GM12878 (cell line): ENCODE results near the gene CDYL2. TPM values are rescaled to one million over a fixed set of nuclear protein-coding genes. Genes with fewer than 3 reads are reported as not detected.

Experiments
- ATAC-seq: fragments of 200-7000 bp; cut with Tn5 transposase; 3 replicates; pipeline ENCODE4 v1.9.1; 2020; ENCODE audit warnings: mild to moderate bottlenecking, moderate library complexity
- BruUV-seq: library from RNA; stranded (reverse); fragments of 400-500 nt; replicated peaks from 2 replicates; lab custom pipeline; 2021; lab: Mats Ljungman, UMichigan
- CTCF ChIA-PET: fragments of 300-600 bp; sonication (Branson Sonifier 250); formaldehyde crosslinking; extraction: SDS; loops from one replicate; lab custom pipeline; 2021; ENCODE audit warnings: inconsistent platforms; lab: Yijun Ruan, JAX
- POLR2A ChIA-PET: fragments of 350-600 bp; formaldehyde crosslinking; extraction: SDS; loops from one replicate; lab custom pipeline; 2021; ENCODE audit warnings: inconsistent platforms; lab: Charles Lee
- RAD21 ChIA-PET: fragments of 300-600 bp; sonication (Branson Sonifier 250); formaldehyde crosslinking; loops from one replicate; lab custom pipeline; 2023; ENCODE audit warnings: antibody characterized with exemption; ENCODE audit not compliant: unreplicated experiment; lab: Charles Lee
- SMC1A ChIA-PET: fragments of 300-600 bp; sonication (Branson Sonifier 250); formaldehyde crosslinking; loops from one replicate; lab custom pipeline; 2023; ENCODE audit not compliant: unreplicated experiment, uncharacterized antibody; lab: Charles Lee
- DNase-seq: peaks from one replicate; pipeline ENCODE4 v3.0.0-alpha.2; 2011; ENCODE audit warnings: low read depth, low spot score
- FAIRE-seq: peaks from 3 replicates; lab custom pipeline; 2011; peaks lifted over from hg19 to GRCh38; lab: Jason Lieb, UNC
- H2AFZ ChIP-seq: 2 replicates; pipeline ENCODE4 v1.6.0; 2011; ENCODE audit warnings: low read depth, low read length, control low read depth; ENCODE audit not compliant: control insufficient read depth
- H3K27ac ChIP-seq: 2 replicates; pipeline ENCODE4 v1.5.1; 2011; ENCODE audit warnings: control low read depth; ENCODE audit not compliant: control insufficient read depth, insufficient read depth
- H3K27me3 ChIP-seq, 2 experiments: replicated peaks in 1 of 2; 2 replicates each; pipeline versions ENCODE4 v1.6.0 to v1.6.1; 2011; ENCODE audit warnings: low read length in 1 of 2; ENCODE audit not compliant: control insufficient read depth in 2 of 2, insufficient read depth in 2 of 2
- H3K36me3 ChIP-seq, 2 experiments: 2 replicates each; pipeline ENCODE4 v1.5.1; 2011; ENCODE audit warnings: low read length in 1 of 2; ENCODE audit not compliant: control insufficient read depth in 2 of 2, insufficient read depth in 2 of 2
- H3K4me1 ChIP-seq: 2 replicates; pipeline ENCODE4 v1.6.1; 2011; ENCODE audit warnings: mild to moderate bottlenecking, low read length, moderate library complexity, mixed read lengths; ENCODE audit not compliant: control insufficient read depth, insufficient read depth
- H3K4me2 ChIP-seq: 2 replicates; pipeline ENCODE4 v1.6.0; 2011; ENCODE audit warnings: control low read depth; ENCODE audit not compliant: control insufficient read depth, insufficient read depth
- H3K4me3 ChIP-seq: fragments of 200-600 bp; sonication (generic); 2 replicates; pipeline ENCODE4 v1.5.1; 2016
- H3K79me2 ChIP-seq: 2 replicates; pipeline ENCODE4 v1.6.0; 2011; ENCODE audit warnings: low read length; ENCODE audit not compliant: control insufficient read depth, insufficient read depth
- H3K9ac ChIP-seq: 2 replicates; pipeline ENCODE4 v1.8.0; 2011; ENCODE audit warnings: low read length, control low read depth, mixed read lengths; ENCODE audit not compliant: control insufficient read depth, insufficient read depth
- H3K9me3 ChIP-seq: replicated peaks from 3 replicates; pipeline ENCODE4 v1.5.1; 2011; ENCODE audit warnings: mild to moderate bottlenecking, low read length; ENCODE audit not compliant: control insufficient read depth, insufficient read depth
- H4K20me1 ChIP-seq: 2 replicates; pipeline ENCODE4 v1.6.0; 2011; ENCODE audit not compliant: control insufficient read depth, insufficient read depth
- BMI1 ChIP-seq: fragments of 450-650 bp; IDR thresholded peaks from 2 replicates; pipeline ENCODE4 v1.6.1; 2016; ENCODE audit warnings: mild to moderate bottlenecking, moderate library complexity, borderline replicate concordance
- CHD4 ChIP-seq: fragments of 200-600 bp; sonication (generic); IDR thresholded peaks from 2 replicates; pipeline ENCODE4 v1.6.1; 2016; ENCODE audit warnings: mild to moderate bottlenecking
- CREM ChIP-seq: IDR thresholded peaks from 2 replicates; pipeline ENCODE4 v1.6.1; 2014; ENCODE audit warnings: antibody characterized with exemption, low read depth
- ELK1 ChIP-seq: IDR thresholded peaks from 2 replicates; pipeline ENCODE4 v1.6.1; 2012; ENCODE audit warnings: low read depth, low read length, improper control_type of control experiment
- FOXM1 ChIP-seq: IDR thresholded peaks from 2 replicates; pipeline ENCODE4 v1.6.1; 2012; ENCODE audit warnings: low read depth, mild to moderate bottlenecking, inconsistent platforms, low read length, moderate library complexity
- GABPA ChIP-seq: IDR thresholded peaks from 2 replicates; pipeline ENCODE4 v1.6.1; 2014; ENCODE audit warnings: antibody characterized with exemption, low read depth, mild to moderate bottlenecking, inconsistent platforms
- HSF1 ChIP-seq: fragments of 150-350 bp; IDR thresholded peaks from 2 replicates; pipeline ENCODE4 v1.6.1; 2014; ENCODE audit warnings: mild to moderate bottlenecking, low read depth, low read length
- MAX ChIP-seq: IDR thresholded peaks from 2 replicates; pipeline ENCODE4 v1.6.1; 2012; ENCODE audit warnings: low read depth, low read length, improper control_type of control experiment
- MYC ChIP-seq: IDR thresholded peaks from 2 replicates; pipeline ENCODE4 v1.6.1; 2011; ENCODE audit warnings: mild to moderate bottlenecking, low read length, moderate library complexity, inconsistent platforms; ENCODE audit not compliant: insufficient read depth, insufficient replicate concordance, insufficient read length, severe bottlenecking
- NFIC ChIP-seq: IDR thresholded peaks from 2 replicates; pipeline ENCODE4 v1.6.1; 2012; ENCODE audit warnings: low read depth, mild to moderate bottlenecking, inconsistent platforms, low read length, moderate library complexity
- NR2C2 ChIP-seq: IDR thresholded peaks from 2 replicates; pipeline ENCODE4 v1.6.1; 2011; ENCODE audit warnings: borderline replicate concordance, low read depth; ENCODE audit not compliant: control insufficient read depth, insufficient read length
- POLR2A ChIP-seq: IDR thresholded peaks from 2 replicates; pipeline ENCODE4 v1.6.1; 2011; ENCODE audit warnings: low read depth, mild to moderate bottlenecking, low read length
- RB1 ChIP-seq: fragments of 450-650 bp; formaldehyde crosslinking; IDR thresholded peaks from 2 replicates; pipeline ENCODE4 v1.6.1; 2017; ENCODE audit warnings: mild to moderate bottlenecking, borderline replicate concordance
- RELB ChIP-seq: fragments of 450-650 bp; IDR thresholded peaks from 2 replicates; pipeline ENCODE4 v1.6.1; 2017; ENCODE audit warnings: low read depth, mild to moderate bottlenecking, moderate library complexity
- REST ChIP-seq: IDR thresholded peaks from 2 replicates; pipeline ENCODE4 v1.6.1; 2012; ENCODE audit warnings: mild to moderate bottlenecking, low read depth, low read length
- TCF3 ChIP-seq: IDR thresholded peaks from 2 replicates; pipeline ENCODE4 v1.6.1; 2012; ENCODE audit warnings: low read depth, mild to moderate bottlenecking, low read length, borderline replicate concordance; ENCODE audit not compliant: insufficient read depth
- YBX1 ChIP-seq: fragments of 450-650 bp; IDR thresholded peaks from 2 replicates; pipeline ENCODE4 v1.6.1; 2016; ENCODE audit warnings: antibody characterized with exemption
- YY1 ChIP-seq: IDR thresholded peaks from 2 replicates; pipeline ENCODE4 v1.6.1; 2011; ENCODE audit warnings: low read depth, mild to moderate bottlenecking, low read length
- WGBS: methylation state at CpG from one replicate; pipeline ENCODE4 v1.1.6; 2016; ENCODE audit warnings: low lambda C conversion rate; ENCODE audit not compliant: insufficient replicate concordance, insufficient coverage; ENCODE audit errors: missing lambda C conversion rate; 5-methylcytosine and 5-hydroxymethylcytosine counted together
- in situ Hi-C: fragments of 300-500 bp; cut with MboI; formaldehyde crosslinking; loops from 9 replicates; pipeline ENCODE4 v1.14.3; 2018; ENCODE audit warnings: mixed read lengths
- intact Hi-C: fragments of 100-400 bp; cut with micrococcal nuclease; formaldehyde crosslinking; loops from one replicate; pipeline ENCODE4 v1.14.2; 2022; ENCODE audit not compliant: unreplicated experiment
- polyA plus RNA-seq, 11 experiments: library from polyadenylated mRNA; depleted of rRNA in 4 of 11; unstranded in 6 of 11; stranded (reverse) in 5 of 11; fragments of >200 nt; fragmentation: Nextera tagmentation in 4 of 11; fragmentation: Illumina TruSeq in 1 of 11; extraction: Ambion mirVana in 4 of 11; extraction: Trizol in 1 of 11; gene quantifications; 1 replicate in 1 of 11; 2 replicates in 10 of 11; pipeline versions ENCODE4 v1.2.1 to v1.2.3, GENCODE V29; 2011 to 2016; ENCODE audit warnings: inconsistent platforms in 2 of 11, missing spikeins in 2 of 11, low read depth in 1 of 11
- total RNA-seq, 4 experiments: library from RNA; depleted of rRNA in 3 of 4; stranded (reverse); fragments of >200 nt in 3 of 4; fragmentation: Illumina TruSeq in 1 of 4; extraction: Trizol in 1 of 4; gene quantifications; 2 replicates each; pipeline versions ENCODE4 v1.2.1 to v1.2.3, GENCODE V29; 2013 to 2021

The CDYL2 gene
- total and polyA plus RNA-seq, 10 of the 15 experiments (the other 5 are each of a cell fraction or from before 2014, with no cell fraction given): 0.27 to 22.9 (median 3.9) TPM

- H3K9ac ChIP-seq: no peak overlapping the region
- H3K27me3 ChIP-seq: no peaks in the 10 kb centered on the region
- no peaks in the 10 kb centered on the region for H3K79me2 ChIP-seq
- no peak overlapping the region for H2AFZ ChIP-seq
- H3K9me3 ChIP-seq: peaks cover 3% of the 10 kb centered on the region; the same call in 2 of the 3 replicates
- ATAC-seq (no peak), DNase-seq (no peak), FAIRE-seq (no peak)
- H4K20me1 ChIP-seq: no peaks in the 10 kb centered on the region
- in situ Hi-C loops: no loop called here
- H3K27ac ChIP-seq: no peak overlapping the region
- no peaks in the 10 kb centered on the region for H3K36me3 ChIP-seq
- no TSS peak for BruUV-seq
- ChIA-PET SMC1A (no interaction called here), POLR2A (no interaction called here), RAD21 (no interaction called here), CTCF (no interaction called here)
- no peaks in the 10 kb centered on the region for H3K4me1 ChIP-seq
- intact Hi-C loops: no loop called here
- H3K4me3 ChIP-seq: no peak overlapping the region
- H3K4me2 ChIP-seq: no peak overlapping the region
- 10% methylated on average over 1 of the region's 1 CpG for WGBS
- TF ChIP-seq NR2C2 (no peak), YY1 (no peak), HSF1 (no peak), GABPA (peak; percentile 27; the same call in 1 of the 2 replicates), RB1 (no peak), TCF3 (no peak), BMI1 (no peak), MYC (no peak), MAX (no peak), FOXM1 (peak; percentile 46; the same call in 1 of the 2 replicates), ELK1 (no peak), CREM (peak; percentile 57; the same call in 1 of the 2 replicates), RELB (no peak), YBX1 (no peak), NFIC (peak; percentile 61; the same call in 1 of the 2 replicates), REST (no peak), CHD4 (no peak), POLR2A (no peak)
These were observed 141.3 kb downstream of the CDYL2 start for GRCh38 chr16:80663078-80663477.
